Measurements from ENCODE around the gene CHPT1.

DNA sequence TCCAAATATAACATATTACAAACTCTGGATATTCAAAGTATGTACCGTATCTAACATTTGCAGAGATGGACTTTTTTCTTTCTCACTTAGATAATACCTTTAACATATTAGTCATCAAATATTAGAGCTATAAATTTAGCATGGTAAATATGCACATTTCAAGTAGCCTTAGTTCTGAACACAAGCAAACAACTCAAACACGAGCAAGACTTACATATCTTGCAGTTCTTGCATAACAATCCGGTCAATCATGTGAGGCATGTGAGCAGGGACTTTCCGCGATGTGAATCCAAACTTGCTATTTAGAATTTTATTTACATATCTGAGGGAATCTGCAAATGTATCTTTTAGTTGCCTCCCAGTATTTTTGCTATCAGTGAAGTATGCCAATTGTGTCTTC is 63.9 kb downstream of the CHPT1 start:
- TF ChIP-seq, protein P1, sequence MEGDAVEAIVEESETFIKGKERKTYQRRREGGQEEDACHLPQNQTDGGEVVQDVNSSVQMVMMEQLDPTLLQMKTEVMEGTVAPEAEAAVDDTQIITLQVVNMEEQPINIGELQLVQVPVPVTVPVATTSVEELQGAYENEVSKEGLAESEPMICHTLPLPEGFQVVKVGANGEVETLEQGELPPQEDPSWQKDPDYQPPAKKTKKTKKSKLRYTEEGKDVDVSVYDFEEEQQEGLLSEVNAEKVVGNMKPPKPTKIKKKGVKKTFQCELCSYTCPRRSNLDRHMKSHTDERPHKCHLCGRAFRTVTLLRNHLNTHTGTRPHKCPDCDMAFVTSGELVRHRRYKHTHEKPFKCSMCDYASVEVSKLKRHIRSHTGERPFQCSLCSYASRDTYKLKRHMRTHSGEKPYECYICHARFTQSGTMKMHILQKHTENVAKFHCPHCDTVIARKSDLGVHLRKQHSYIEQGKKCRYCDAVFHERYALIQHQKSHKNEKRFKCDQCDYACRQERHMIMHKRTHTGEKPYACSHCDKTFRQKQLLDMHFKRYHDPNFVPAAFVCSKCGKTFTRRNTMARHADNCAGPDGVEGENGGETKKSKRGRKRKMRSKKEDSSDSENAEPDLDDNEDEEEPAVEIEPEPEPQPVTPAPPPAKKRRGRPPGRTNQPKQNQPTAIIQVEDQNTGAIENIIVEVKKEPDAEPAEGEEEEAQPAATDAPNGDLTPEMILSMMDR (IDR thresholded peaks at IDR 0.05) = no peak
- TF ChIP-seq POLR2A (IDR thresholded peaks at IDR 0.05) = no peak
